ENCODE results near the gene NR2C1. TPM values are rescaled to one million over a fixed set of nuclear protein-coding genes. Genes with fewer than 3 reads are reported as not detected.
A peak's percentile ranks its signal among the peaks of the same experiment; 100 is the strongest.
"Not testable (repeated sequence)": the region's sequence is repeated elsewhere in the genome, so short reads cannot be mapped to it uniquely, and the experiment has no call there.

NR2C1 gene
- total RNA-seq, 1 donor from 2014 or later = 20.4 TPM

DNA sequence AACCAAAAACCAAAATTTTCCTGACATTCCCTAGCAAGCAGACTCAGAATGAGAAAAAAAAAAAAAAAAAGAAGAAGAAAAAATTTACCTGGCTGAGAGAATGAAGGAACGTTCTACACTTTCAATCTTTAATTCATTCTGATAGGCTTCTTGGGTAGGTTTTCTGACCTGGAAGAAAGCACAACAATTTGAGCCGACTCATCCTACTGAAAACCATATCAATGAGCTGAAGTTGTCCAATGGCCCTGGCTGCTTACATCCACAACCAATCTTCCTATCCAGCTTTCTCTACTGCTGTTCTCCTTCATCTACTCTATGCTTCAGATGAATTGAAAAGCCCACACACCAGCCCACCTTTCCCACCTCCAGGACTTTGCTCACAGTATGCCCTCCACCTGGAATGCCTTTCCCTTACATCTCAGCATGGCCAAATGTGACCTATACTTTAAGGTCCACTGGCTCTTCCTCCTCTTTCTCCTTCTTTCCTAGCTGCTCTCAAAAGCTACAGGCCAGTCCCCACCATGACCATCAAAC lies 31.6 kb upstream of the NR2C1 start:
- Histone ChIP-seq H3K9ac (ENCODE audit: low read depth in 1 of 3, low read length in 3 of 3) (no peak overlapping the region), H3K9me3 (ENCODE audit: control insufficient read depth in 3 of 3, low read length in 3 of 3) (no peaks in the 10 kb centered on the region), H3K4me3 (ENCODE audit: low read length in 3 of 3) (no peak overlapping the region), H3K4me1 (ENCODE audit: control insufficient read depth in 3 of 3, insufficient read depth in 3 of 3, low read length in 3 of 3) (peaks cover 0 to 11% (median 3%) of the 10 kb centered on the region in 3 donors), H3K27ac (ENCODE audit: low read depth, low read length) (no peak overlapping the region), H3K27me3 (ENCODE audit: control insufficient read depth in 3 of 3, insufficient read depth in 3 of 3, low read length in 3 of 3) (no peaks in the 10 kb centered on the region), H3K36me3 (ENCODE audit: control insufficient read depth in 3 of 3, insufficient read depth in 3 of 3, low read length in 3 of 3) (no peaks in the 10 kb centered on the region)

DNA sequence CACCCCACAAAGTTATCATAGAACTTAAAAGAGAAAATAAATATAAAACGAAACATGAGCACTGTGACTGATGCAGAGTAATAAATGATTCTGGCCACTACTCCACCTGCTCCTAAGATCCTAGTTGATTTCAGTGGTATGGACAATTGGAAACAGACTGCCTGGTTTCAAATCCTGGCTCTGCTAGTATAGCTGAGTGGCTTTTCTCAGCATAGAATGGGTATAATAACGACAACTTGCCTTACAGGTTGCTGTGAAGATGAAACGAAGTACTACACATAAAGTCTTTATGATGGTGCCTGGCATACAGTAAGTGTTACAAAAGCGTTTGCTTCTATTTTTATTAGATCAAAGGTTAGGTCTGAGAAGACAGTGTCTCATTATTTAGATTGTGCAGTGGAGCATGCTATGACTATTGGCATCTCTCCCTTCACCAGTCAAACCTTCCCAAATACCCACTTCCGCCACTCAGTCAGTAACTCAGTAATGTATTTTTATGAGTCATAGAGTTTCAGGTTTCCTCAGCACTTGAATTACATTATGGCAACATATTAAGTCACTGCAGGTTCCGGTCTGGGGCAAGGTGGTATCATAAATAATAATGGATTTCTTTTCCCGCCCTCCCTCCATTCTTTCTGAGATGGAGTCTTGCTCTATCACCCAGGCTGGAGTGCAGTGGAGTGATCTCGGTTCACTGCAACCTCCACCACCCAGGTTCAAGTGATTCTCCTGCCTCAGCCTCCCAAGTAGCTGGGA lies 29.7 kb upstream of the NR2C1 start:
- Histone ChIP-seq H3K9ac (ENCODE audit: low read depth in 1 of 3, low read length in 3 of 3) (no peak overlapping the region), H3K9me3 (ENCODE audit: control insufficient read depth in 3 of 3, low read length in 3 of 3) (no peaks in the 10 kb centered on the region), H3K36me3 (ENCODE audit: control insufficient read depth in 3 of 3, insufficient read depth in 3 of 3, low read length in 3 of 3) (peaks cover 0 to 3% (median 0%) of the 10 kb centered on the region in 3 donors), H3K4me1 (ENCODE audit: control insufficient read depth in 3 of 3, insufficient read depth in 3 of 3, low read length in 3 of 3) (peaks cover 5 to 20% (median 9%) of the 10 kb centered on the region in 3 donors), H3K4me3 (ENCODE audit: low read length in 3 of 3) (no peak overlapping the region), H3K27ac (ENCODE audit: low read depth, low read length) (no peak overlapping the region), H3K27me3 (ENCODE audit: control insufficient read depth in 3 of 3, insufficient read depth in 3 of 3, low read length in 3 of 3) (no peaks in the 10 kb centered on the region)

DNA sequence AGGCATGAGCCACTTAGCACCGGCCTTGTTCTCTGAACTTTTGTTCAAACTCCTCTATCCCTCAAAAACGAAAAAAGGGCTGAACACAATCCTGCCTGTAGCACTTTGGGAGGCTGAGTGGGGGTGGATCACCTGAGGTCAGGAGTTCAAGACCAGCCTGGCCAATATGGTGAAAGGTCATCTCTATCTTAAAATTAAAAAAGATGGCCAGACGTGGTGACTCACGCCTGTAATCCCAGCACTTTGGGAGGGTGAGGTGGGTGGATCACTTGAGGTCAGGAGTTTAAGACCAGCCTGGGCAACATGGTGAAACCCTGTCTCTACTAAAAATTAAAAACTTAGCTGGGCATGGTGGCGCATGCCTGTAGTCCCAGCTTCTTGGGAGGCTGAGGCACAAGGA lies 28.5 kb upstream of the NR2C1 start:
- H3K27ac ChIP-seq (ENCODE audit: low read depth, low read length); H3K36me3 ChIP-seq (ENCODE audit: control insufficient read depth in 3 of 3, insufficient read depth in 3 of 3, low read length in 3 of 3); H3K27me3 ChIP-seq (ENCODE audit: control insufficient read depth in 3 of 3, insufficient read depth in 3 of 3, low read length in 3 of 3); H3K9me3 ChIP-seq (ENCODE audit: control insufficient read depth in 3 of 3, low read length in 3 of 3); H3K9ac ChIP-seq (ENCODE audit: low read depth in 1 of 3, low read length in 3 of 3); H3K4me3 ChIP-seq (ENCODE audit: low read length in 3 of 3): not testable (repeated sequence)
- H3K4me1 ChIP-seq (ENCODE audit: control insufficient read depth in 3 of 3, insufficient read depth in 3 of 3, low read length in 3 of 3) = peaks cover 11 to 27% (median 13%) of the 10 kb centered on the region in 3 donors

DNA sequence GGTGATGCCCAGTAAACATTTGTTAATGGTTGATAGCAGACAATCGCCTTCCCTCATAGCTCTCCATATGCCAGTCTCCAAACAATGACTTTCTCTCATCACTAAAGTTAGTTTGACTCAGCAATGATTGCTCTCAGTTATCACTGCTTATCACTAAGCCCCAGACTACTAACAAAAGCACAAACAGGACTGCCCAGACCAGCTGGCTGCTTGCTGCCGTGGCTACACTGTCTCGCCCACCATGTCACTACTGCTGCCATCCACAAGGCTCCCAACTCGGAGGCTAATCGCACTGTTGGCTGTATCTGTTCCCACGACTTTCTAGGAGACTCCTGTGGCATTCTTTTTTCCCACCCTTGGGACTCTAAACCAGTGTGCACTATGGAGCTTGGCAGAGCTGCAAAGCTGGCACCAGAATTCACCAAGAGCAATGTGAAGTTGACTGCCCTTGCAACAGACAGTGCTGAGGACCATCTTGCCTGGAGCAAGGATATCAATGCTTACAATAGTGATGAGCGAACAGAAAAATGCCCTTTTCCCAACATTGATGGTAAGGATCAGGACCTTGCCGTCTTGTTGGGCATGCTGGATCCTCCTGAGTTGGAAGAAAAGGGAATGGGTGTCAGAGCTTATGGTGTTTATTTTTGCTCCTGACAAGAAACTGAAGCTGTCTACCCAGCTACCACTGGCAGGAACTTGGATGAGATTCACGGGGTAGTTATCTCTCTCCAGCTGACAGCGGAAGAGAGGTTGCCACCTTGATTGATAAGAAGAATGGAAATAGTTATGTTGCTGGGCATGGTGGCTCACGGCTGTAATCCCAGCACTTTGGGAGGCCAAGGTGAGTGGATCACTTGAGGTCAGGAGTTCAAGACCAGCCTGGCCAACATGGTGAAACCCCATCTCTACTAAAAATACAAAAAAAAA lies 27.1 kb upstream of the NR2C1 start:
- H3K27me3 ChIP-seq (ENCODE audit: control insufficient read depth in 3 of 3, insufficient read depth in 3 of 3, low read length in 3 of 3) = no peaks in the 10 kb centered on the region
- H3K9ac ChIP-seq (ENCODE audit: low read depth in 1 of 3, low read length in 3 of 3) = no peak overlapping the region
- H3K9me3 ChIP-seq (ENCODE audit: control insufficient read depth in 3 of 3, low read length in 3 of 3) = no peaks in the 10 kb centered on the region
- peaks cover 16 to 33% (median 19%) of the 10 kb centered on the region in 3 donors for H3K4me1 ChIP-seq (ENCODE audit: control insufficient read depth in 3 of 3, insufficient read depth in 3 of 3, low read length in 3 of 3)
- no peak overlapping the region for H3K27ac ChIP-seq (ENCODE audit: low read depth, low read length)
- H3K36me3 ChIP-seq (ENCODE audit: control insufficient read depth in 3 of 3, insufficient read depth in 3 of 3, low read length in 3 of 3) = peaks cover 0 to 3% (median 0%) of the 10 kb centered on the region in 3 donors
- no peak overlapping the region for H3K4me3 ChIP-seq (ENCODE audit: low read length in 3 of 3)

DNA sequence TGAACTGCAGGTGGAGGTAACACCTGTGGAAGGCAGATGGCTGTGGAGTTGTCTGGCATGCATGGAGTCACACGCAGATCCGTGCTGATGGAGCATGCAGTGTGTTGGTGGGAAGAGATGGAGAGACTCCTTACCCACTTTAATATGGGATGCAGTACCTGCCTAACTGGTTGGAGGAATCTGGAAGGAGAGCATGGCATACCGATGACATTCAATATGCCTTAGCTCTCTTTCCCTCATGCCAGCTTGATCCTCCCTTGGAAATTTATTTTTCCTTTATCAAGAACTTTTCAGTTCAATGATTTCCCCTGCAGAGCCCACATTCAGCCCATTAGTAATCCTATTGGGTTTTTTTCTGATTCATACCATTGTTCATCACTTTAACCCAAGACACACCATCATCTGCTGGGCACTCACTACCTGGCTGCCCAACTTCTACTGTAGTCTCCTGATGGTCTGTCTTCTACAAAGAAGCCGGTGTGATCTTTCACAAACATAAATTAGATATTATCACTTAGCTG lies 25.9 kb upstream of the NR2C1 start:
- no peaks in the 10 kb centered on the region for H3K27me3 ChIP-seq (ENCODE audit: control insufficient read depth in 3 of 3, insufficient read depth in 3 of 3, low read length in 3 of 3)
- no peak overlapping the region for H3K4me3 ChIP-seq (ENCODE audit: low read length in 3 of 3)
- H3K9me3 ChIP-seq (ENCODE audit: control insufficient read depth in 3 of 3, low read length in 3 of 3) = no peaks in the 10 kb centered on the region
- H3K9ac ChIP-seq (ENCODE audit: low read depth in 1 of 3, low read length in 3 of 3) = no peak overlapping the region
- H3K36me3 ChIP-seq (ENCODE audit: control insufficient read depth in 3 of 3, insufficient read depth in 3 of 3, low read length in 3 of 3) = peaks cover 0 to 3% (median 0%) of the 10 kb centered on the region in 3 donors
- peaks cover 16 to 33% (median 19%) of the 10 kb centered on the region in 3 donors for H3K4me1 ChIP-seq (ENCODE audit: control insufficient read depth in 3 of 3, insufficient read depth in 3 of 3, low read length in 3 of 3)
- no peak overlapping the region for H3K27ac ChIP-seq (ENCODE audit: low read depth, low read length)

DNA sequence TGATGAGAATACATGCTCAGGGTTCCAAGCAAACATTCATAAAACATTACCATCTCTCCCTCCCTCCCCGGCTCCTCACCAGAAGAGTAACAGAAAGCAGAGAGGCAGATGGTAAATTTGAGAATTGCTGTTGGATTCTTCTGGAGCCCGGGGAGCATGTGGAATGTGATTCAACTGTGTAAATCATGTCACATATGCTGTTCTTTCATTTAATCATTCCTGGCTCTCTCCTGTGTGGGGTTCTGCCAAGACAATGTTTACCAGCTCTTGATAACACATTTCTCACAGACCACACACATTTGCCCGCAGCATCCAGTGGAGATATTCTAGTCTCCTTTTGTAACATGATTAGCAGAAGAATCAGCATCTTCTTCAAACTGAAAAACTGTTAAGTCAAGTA lies 23.4 kb upstream of the NR2C1 start:
- Histone ChIP-seq H3K4me3 (ENCODE audit: low read length in 3 of 3) (no peak overlapping the region), H3K9me3 (ENCODE audit: control insufficient read depth in 3 of 3, low read length in 3 of 3) (no peaks in the 10 kb centered on the region), H3K9ac (ENCODE audit: low read depth in 1 of 3, low read length in 3 of 3) (peak overlapping the region in 1 of 3 donors; percentile 1), H3K4me1 (ENCODE audit: control insufficient read depth in 3 of 3, insufficient read depth in 3 of 3, low read length in 3 of 3) (peaks cover 16 to 27% (median 17%) of the 10 kb centered on the region in 3 donors), H3K27ac (ENCODE audit: low read depth, low read length) (peak overlapping the region; percentile 26), H3K36me3 (ENCODE audit: control insufficient read depth in 3 of 3, insufficient read depth in 3 of 3, low read length in 3 of 3) (peaks cover 0 to 11% (median 4%) of the 10 kb centered on the region in 3 donors), H3K27me3 (ENCODE audit: control insufficient read depth in 3 of 3, insufficient read depth in 3 of 3, low read length in 3 of 3) (no peaks in the 10 kb centered on the region)

DNA sequence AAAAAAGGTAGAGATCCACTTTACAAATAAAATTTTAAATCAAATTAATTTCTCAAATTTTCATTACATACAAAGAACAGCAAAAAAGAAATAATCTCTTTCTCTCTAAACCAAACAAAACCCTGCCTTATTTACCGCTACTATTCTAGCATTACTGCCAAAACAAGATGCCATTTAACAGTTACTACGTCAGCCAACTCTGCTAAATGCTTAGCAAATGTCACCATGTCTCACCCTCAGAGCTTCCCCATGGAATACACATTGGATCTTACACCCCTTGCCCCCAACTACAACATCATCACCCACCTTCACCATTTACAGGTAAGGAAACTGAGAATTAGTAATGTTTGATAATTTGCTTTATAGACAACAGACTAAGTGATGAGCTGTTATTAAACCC lies 23.0 kb upstream of the NR2C1 start:
- Histone ChIP-seq H3K9ac (ENCODE audit: low read depth in 1 of 3, low read length in 3 of 3) (peak overlapping the region in 1 of 3 donors; percentile 1), H3K27ac (ENCODE audit: low read depth, low read length) (peak overlapping the region; percentile 26), H3K4me1 (ENCODE audit: control insufficient read depth in 3 of 3, insufficient read depth in 3 of 3, low read length in 3 of 3) (peaks cover 16 to 27% (median 17%) of the 10 kb centered on the region in 3 donors), H3K27me3 (ENCODE audit: control insufficient read depth in 3 of 3, insufficient read depth in 3 of 3, low read length in 3 of 3) (no peaks in the 10 kb centered on the region), H3K9me3 (ENCODE audit: control insufficient read depth in 3 of 3, low read length in 3 of 3) (no peaks in the 10 kb centered on the region), H3K4me3 (ENCODE audit: low read length in 3 of 3) (no peak overlapping the region), H3K36me3 (ENCODE audit: control insufficient read depth in 3 of 3, insufficient read depth in 3 of 3, low read length in 3 of 3) (peaks cover 0 to 13% (median 5%) of the 10 kb centered on the region in 3 donors)

DNA sequence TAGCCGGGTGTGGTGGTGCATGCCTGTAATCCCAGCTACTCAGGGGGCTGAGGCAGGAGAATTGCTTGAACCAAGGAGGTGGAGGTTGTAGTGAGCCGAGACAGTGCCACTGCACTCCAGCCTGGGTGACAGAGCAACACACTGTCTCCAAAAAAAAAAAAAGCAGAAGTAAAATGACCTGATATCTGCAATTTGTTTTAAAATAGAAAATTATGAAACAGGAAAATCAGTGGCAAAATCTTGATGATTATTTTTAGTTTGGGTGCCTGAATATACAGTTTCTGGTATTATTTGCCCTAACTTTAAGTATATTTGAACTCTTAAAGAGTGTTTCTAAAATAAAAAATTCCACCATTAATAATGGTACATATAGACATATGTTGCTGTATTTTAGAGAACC lies 22.4 kb upstream of the NR2C1 start:
- H3K9ac ChIP-seq (ENCODE audit: low read depth in 1 of 3, low read length in 3 of 3); H3K4me3 ChIP-seq (ENCODE audit: low read length in 3 of 3); H3K27me3 ChIP-seq (ENCODE audit: control insufficient read depth in 3 of 3, insufficient read depth in 3 of 3, low read length in 3 of 3); H3K9me3 ChIP-seq (ENCODE audit: control insufficient read depth in 3 of 3, low read length in 3 of 3); H3K27ac ChIP-seq (ENCODE audit: low read depth, low read length): not testable (repeated sequence)
- Histone ChIP-seq H3K4me1 (ENCODE audit: control insufficient read depth in 3 of 3, insufficient read depth in 3 of 3, low read length in 3 of 3) (peaks cover 16 to 27% (median 17%) of the 10 kb centered on the region in 3 donors), H3K36me3 (ENCODE audit: control insufficient read depth in 3 of 3, insufficient read depth in 3 of 3, low read length in 3 of 3) (peaks cover 0 to 13% (median 5%) of the 10 kb centered on the region in 3 donors)

DNA sequence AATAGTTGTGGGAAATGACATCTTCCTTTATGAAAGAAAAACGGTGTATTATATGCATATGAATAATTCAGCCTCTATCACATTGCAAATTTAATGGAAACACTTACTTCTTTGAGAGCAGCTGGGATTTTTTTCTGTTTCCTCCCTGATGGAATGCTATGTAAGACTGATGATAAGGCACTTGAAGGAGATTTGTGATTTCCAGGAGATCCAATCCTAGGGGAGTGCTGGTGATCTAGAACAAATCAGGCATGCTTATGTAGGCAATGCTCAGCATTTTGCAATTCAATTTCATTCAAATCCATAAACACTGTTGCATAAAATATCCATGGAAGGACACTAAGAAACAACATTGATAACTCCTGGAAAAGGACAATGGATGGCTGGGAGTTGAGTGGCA lies 16.0 kb upstream of the NR2C1 start:
- Histone ChIP-seq H3K27ac (ENCODE audit: low read depth, low read length) (no peak overlapping the region), H3K27me3 (ENCODE audit: control insufficient read depth in 3 of 3, insufficient read depth in 3 of 3, low read length in 3 of 3) (no peaks in the 10 kb centered on the region), H3K36me3 (ENCODE audit: control insufficient read depth in 3 of 3, insufficient read depth in 3 of 3, low read length in 3 of 3) (peaks cover 0 to 10% (median 5%) of the 10 kb centered on the region in 3 donors), H3K9ac (ENCODE audit: low read depth in 1 of 3, low read length in 3 of 3) (no peak overlapping the region), H3K9me3 (ENCODE audit: control insufficient read depth in 3 of 3, low read length in 3 of 3) (no peaks in the 10 kb centered on the region), H3K4me3 (ENCODE audit: low read length in 3 of 3) (no peak overlapping the region), H3K4me1 (ENCODE audit: control insufficient read depth in 3 of 3, insufficient read depth in 3 of 3, low read length in 3 of 3) (no peaks in the 10 kb centered on the region)
